NCI-H1092 treated with DMSO at 0.1 percent for 48 hours (cell line): ENCODE results near the gene DOCK9.

Experiments used
- DNase-seq: peaks from one replicate; lab custom pipeline; 2025; lab: John Stamatoyannopoulos, UW

DOCK9 gene

GRCh38 chr13:98945863-98946605, 31.8 kb downstream of the DOCK9 start:
- DNase-seq: no peak

- no peak for DNase-seq
These were observed 33.5 kb downstream of the DOCK9 start for GRCh38 chr13:98944336-98944735.

GRCh38 chr13:98942997-98943396, 34.9 kb downstream of the DOCK9 start:
- DNase-seq: no peak

GRCh38 chr13:98942485-98942884, 35.4 kb downstream of the DOCK9 start:
- no peak for DNase-seq

- DNase-seq: no peak
These were observed 36.3 kb downstream of the DOCK9 start for GRCh38 chr13:98941536-98941935.

GRCh38 chr13:98941126-98941525, 36.7 kb downstream of the DOCK9 start:
- no peak for DNase-seq

- no peak for DNase-seq
These were observed 37.4 kb downstream of the DOCK9 start for GRCh38 chr13:98940325-98941001.

- no peak for DNase-seq
These were observed 38.1 kb downstream of the DOCK9 start for GRCh38 chr13:98939660-98940191.

- no peak for DNase-seq
These were observed 39.1 kb downstream of the DOCK9 start for GRCh38 chr13:98938801-98939200.

GRCh38 chr13:98937911-98938381, 39.9 kb downstream of the DOCK9 start:
- DNase-seq: no peak

- DNase-seq: no peak
These were observed 43.6 kb downstream of the DOCK9 start for GRCh38 chr13:98934243-98934642.

- no peak for DNase-seq
These were observed 47.7 kb downstream of the DOCK9 start for GRCh38 chr13:98930151-98930591.

GRCh38 chr13:98927951-98928927, 49.6 kb downstream of the DOCK9 start:
- DNase-seq: no peak

- DNase-seq: no peak
These were observed 51.9 kb downstream of the DOCK9 start for GRCh38 chr13:98925949-98926348.

- no peak for DNase-seq
These were observed 54.0 kb downstream of the DOCK9 start for GRCh38 chr13:98923641-98924397.

GRCh38 chr13:98922306-98922705, 55.6 kb downstream of the DOCK9 start:
- no peak for DNase-seq

- no peak for DNase-seq
These were observed 56.1 kb downstream of the DOCK9 start for GRCh38 chr13:98921786-98922185.

GRCh38 chr13:98921015-98921580, 56.8 kb downstream of the DOCK9 start:
- DNase-seq: no peak

GRCh38 chr13:98919566-98919965, 58.3 kb downstream of the DOCK9 start:
- no peak for DNase-seq

GRCh38 chr13:98918771-98919170, 59.1 kb downstream of the DOCK9 start:
- no peak for DNase-seq

GRCh38 chr13:98917116-98917515, 60.7 kb downstream of the DOCK9 start:
- DNase-seq: no peak
